GM23338 (cell line): ENCODE results near the gene ANKHD1. TPM values are rescaled to one million over a fixed set of nuclear protein-coding genes. Genes with fewer than 3 reads are reported as not detected.

Source experiments
- ATAC-seq: fragments of 200-7000 bp; cut with Tn5 transposase; 3 replicates; pipeline ENCODE4 v1.9.1; 2020
- DNase-seq: peaks from one replicate; pipeline ENCODE4 v3.0.0-alpha.2; 2015; ENCODE audit warnings: low spot score
- H2AFZ ChIP-seq: fragments of 200-600 bp; sonication (generic); 2 replicates; pipeline ENCODE4 v1.8.0; 2016; ENCODE audit warnings: antibody characterized with exemption, mild to moderate bottlenecking, moderate library complexity
- H3F3A ChIP-seq: fragments of 200-600 bp; sonication (generic); replicated peaks from 2 replicates; pipeline ENCODE4 v1.8.0; 2017; ENCODE audit warnings: antibody characterized with exemption, mixed run types, low read depth
- H3K27ac ChIP-seq: fragments of 200-600 bp; sonication (generic); 2 replicates; pipeline ENCODE4 v1.6.1; 2016; ENCODE audit warnings: low read depth
- H3K27me3 ChIP-seq: fragments of 200-600 bp; sonication (generic); 2 replicates; pipeline ENCODE4 v1.8.0; 2016; ENCODE audit warnings: mild to moderate bottlenecking, mixed run types, moderate library complexity; ENCODE audit not compliant: insufficient read depth
- H3K36me3 ChIP-seq: fragments of 200-600 bp; sonication (generic); 2 replicates; pipeline ENCODE4 v1.8.0; 2016; ENCODE audit warnings: mild to moderate bottlenecking; ENCODE audit not compliant: insufficient read depth
- H3K4me1 ChIP-seq: fragments of 200-600 bp; sonication (generic); 2 replicates; pipeline ENCODE4 v1.8.0; 2016; ENCODE audit warnings: mild to moderate bottlenecking, moderate library complexity; ENCODE audit not compliant: insufficient read depth
- H3K4me2 ChIP-seq: fragments of 200-600 bp; sonication (generic); 2 replicates; pipeline ENCODE4 v1.7.1; 2017; ENCODE audit warnings: mixed run types
- H3K4me3 ChIP-seq: fragments of 200-600 bp; sonication (generic); 2 replicates; pipeline ENCODE4 v1.6.1; 2016; ENCODE audit warnings: mixed run types
- H3K79me2 ChIP-seq: fragments of 200-600 bp; sonication (generic); replicated peaks from 2 replicates; pipeline ENCODE4 v1.8.0; 2017; ENCODE audit warnings: mild to moderate bottlenecking; ENCODE audit not compliant: insufficient read depth
- H3K9me2 ChIP-seq: fragments of 200-600 bp; sonication (generic); 2 replicates; pipeline ENCODE4 v1.8.0; 2017; ENCODE audit not compliant: insufficient read depth
- H4K20me1 ChIP-seq: fragments of 200-600 bp; sonication (generic); replicated peaks from 2 replicates; pipeline ENCODE4 v1.8.0; 2017; ENCODE audit warnings: mild to moderate bottlenecking; ENCODE audit not compliant: insufficient read depth
- H3K27ac Mint-ChIP-seq: 2 replicates; pipeline ENCODE4 v1.8.0; 2020; ENCODE audit warnings: inconsistent platforms, mild to moderate bottlenecking, moderate library complexity, mixed read lengths
- H3K27me3 Mint-ChIP-seq: 3 replicates; pipeline ENCODE4 v1.8.0; 2022; ENCODE audit warnings: low read depth, mild to moderate bottlenecking, moderate library complexity, mixed read lengths, inconsistent platforms; ENCODE audit not compliant: insufficient read depth, poor library complexity
- H3K36me3 Mint-ChIP-seq: 3 replicates; pipeline ENCODE4 v1.8.0; 2021; ENCODE audit warnings: low read depth, mild to moderate bottlenecking, inconsistent platforms, moderate library complexity, mixed read lengths
- H3K4me1 Mint-ChIP-seq: 3 replicates; pipeline ENCODE4 v1.8.0; 2020; ENCODE audit warnings: mild to moderate bottlenecking, inconsistent platforms, mixed read lengths
- H3K4me3 Mint-ChIP-seq: 3 replicates; pipeline ENCODE4 v1.8.0; 2021; ENCODE audit warnings: moderate library complexity, mild to moderate bottlenecking, inconsistent platforms, mixed read lengths
- H3K9me3 Mint-ChIP-seq: 3 replicates; pipeline ENCODE4 v1.8.0; 2020; ENCODE audit warnings: moderate library complexity, mild to moderate bottlenecking, inconsistent platforms, mixed read lengths
- CREB1 ChIP-seq: fragments of 250-450 bp; sonication (Bioruptor Pico); IDR thresholded peaks from 2 replicates; pipeline ENCODE4 v1.5.0; 2020; ENCODE audit warnings: low read depth, mild to moderate bottlenecking, moderate library complexity
- CTCF ChIP-seq, 2 experiments: fragments of 200-600 bp in 1 of 2; sonication (generic) in 1 of 2; conservative IDR thresholded peaks; 2 replicates each; pipeline versions ENCODE4 v1.5.1 to v1.6.1; 2016 to 2017; ENCODE audit warnings: antibody characterized with exemption in 2 of 2, low read depth in 2 of 2, mild to moderate bottlenecking in 2 of 2, moderate library complexity in 1 of 2
- ETS1 ChIP-seq: IDR thresholded peaks from 2 replicates; pipeline ENCODE4 v1.6.1; 2016; ENCODE audit warnings: antibody characterized with exemption
- EZH2 ChIP-seq: fragments of 200-600 bp; sonication (generic); IDR thresholded peaks from one replicate; pipeline ENCODE4 v1.8.0; 2017; ENCODE audit warnings: antibody characterized with exemption, mild to moderate bottlenecking, low read depth; ENCODE audit not compliant: unreplicated experiment
- EZH2phosphoT487 ChIP-seq: fragments of 200-600 bp; sonication (generic); IDR thresholded peaks from one replicate; pipeline ENCODE4 v1.8.1; 2018; ENCODE audit warnings: antibody characterized with exemption; ENCODE audit not compliant: unreplicated experiment
- JUNB ChIP-seq: IDR thresholded peaks from one replicate; pipeline ENCODE4 v1.6.1; 2016; ENCODE audit warnings: antibody characterized with exemption; ENCODE audit not compliant: unreplicated experiment
- NANOG ChIP-seq: IDR thresholded peaks from 2 replicates; pipeline ENCODE4 v1.6.1; 2016; ENCODE audit warnings: antibody characterized with exemption, borderline replicate concordance
- POLR2AphosphoS5 ChIP-seq: IDR thresholded peaks from 2 replicates; pipeline ENCODE4 v1.6.1; 2016; ENCODE audit warnings: antibody characterized with exemption, low read depth
- REST ChIP-seq: IDR thresholded peaks from one replicate; pipeline ENCODE4 v1.6.1; 2018; ENCODE audit warnings: antibody characterized with exemption; ENCODE audit not compliant: unreplicated experiment
- STAT1 ChIP-seq: IDR thresholded peaks from one replicate; pipeline ENCODE4 v1.6.1; 2016; ENCODE audit warnings: antibody characterized with exemption; ENCODE audit not compliant: unreplicated experiment
- ZNF114 ChIP-seq: fragments of 250-450 bp; sonication (Bioruptor Pico); IDR thresholded peaks from 2 replicates; pipeline ENCODE4 v1.5.0; 2020; ENCODE audit warnings: mild to moderate bottlenecking, moderate library complexity
- ZNF331 ChIP-seq: fragments of 250-450 bp; sonication (Bioruptor Pico); IDR thresholded peaks from 2 replicates; pipeline ENCODE4 v1.5.0; 2020; ENCODE audit warnings: low read depth, mild to moderate bottlenecking, moderate library complexity
- ZNF462 ChIP-seq: fragments of 250-450 bp; sonication (Bioruptor Pico); IDR thresholded peaks from 2 replicates; pipeline ENCODE4 v1.5.0; 2020; ENCODE audit warnings: mild to moderate bottlenecking, moderate library complexity
- polyA plus RNA-seq: library from polyadenylated mRNA; unstranded; fragments of >200 nt; fragmentation: Nextera tagmentation; extraction: Ambion mirVana; gene quantifications from 2 replicates; pipeline ENCODE4 v1.2.1, GENCODE V29; 2016
- total RNA-seq: library from RNA; depleted of rRNA; stranded (reverse); fragments of >200 nt; shearing (Covaris generic); gene quantifications from 2 replicates; pipeline ENCODE4 v1.2.3, GENCODE V29; 2014

Gene ANKHD1
- total and polyA plus RNA-seq, 2 experiments from 2014 or later, result 73.0 to 119 TPM

GRCh38 chr5:140364472-140364765, 37.2 kb upstream of the ANKHD1 start:
- Mint-ChIP-seq H3K27me3 (peaks cover 17% of the 10 kb centered on the region), H3K27ac (no peak overlapping the region), H3K9me3 (no peaks in the 10 kb centered on the region), H3K4me1 (peaks cover 2% of the 10 kb centered on the region; the same call in 1 of the 3 replicates), H3K36me3 (no peaks in the 10 kb centered on the region), H3K4me3 (no peak overlapping the region)
- ATAC-seq (no peak), DNase-seq (no peak)
- Histone ChIP-seq H3K4me3 (no peak overlapping the region), H3K27me3 (peaks cover 11% of the 10 kb centered on the region; the same call in 1 of the 2 replicates), H2AFZ (no peak overlapping the region), H3F3A (no peaks in the 10 kb centered on the region), H3K36me3 (no peaks in the 10 kb centered on the region), H4K20me1 (no peaks in the 10 kb centered on the region), H3K27ac (no peak overlapping the region), H3K4me2 (no peak overlapping the region), H3K9me2 (0 out of 2 replicates have a peak, but pooled peaks cover 2% of the 10 kb centered on the region), H3K79me2 (no peaks in the 10 kb centered on the region), H3K4me1 (no peaks in the 10 kb centered on the region)
- TF ChIP-seq ZNF331 (CRISPR knock-in tag), result no peak
- TF ChIP-seq STAT1, result no peak
- TF ChIP-seq ZNF114 (CRISPR knock-in tag), result no peak
- no peak for TF ChIP-seq CREB1
- TF ChIP-seq POLR2AphosphoS5, result no peak
- no peak for TF ChIP-seq CTCF (conservative IDR thresholded peaks at IDR 0.05; ENCODE audit: low read depth in 2 of 2)
- no peak for TF ChIP-seq JUNB
- TF ChIP-seq ZNF462, result no peak
- TF ChIP-seq NANOG, result no peak
- TF ChIP-seq EZH2phosphoT487, result no peak
- no peak for TF ChIP-seq REST
- TF ChIP-seq EZH2, result no peak
- no peak for TF ChIP-seq ETS1
